COR-L47 (cell line): ENCODE results near the gene NTRK2.

Source experiments
- DNase-seq: peaks from one replicate; lab custom pipeline; 2025; lab: John Stamatoyannopoulos, UW

Gene NTRK2

GRCh38 chr9:84681516-84682285 lies 12.2 kb downstream of the NTRK2 start:
- DNase-seq: no peak

- DNase-seq: no peak
Measured at GRCh38 chr9:84686068-84686467, 16.5 kb downstream of the NTRK2 start.

DNA sequence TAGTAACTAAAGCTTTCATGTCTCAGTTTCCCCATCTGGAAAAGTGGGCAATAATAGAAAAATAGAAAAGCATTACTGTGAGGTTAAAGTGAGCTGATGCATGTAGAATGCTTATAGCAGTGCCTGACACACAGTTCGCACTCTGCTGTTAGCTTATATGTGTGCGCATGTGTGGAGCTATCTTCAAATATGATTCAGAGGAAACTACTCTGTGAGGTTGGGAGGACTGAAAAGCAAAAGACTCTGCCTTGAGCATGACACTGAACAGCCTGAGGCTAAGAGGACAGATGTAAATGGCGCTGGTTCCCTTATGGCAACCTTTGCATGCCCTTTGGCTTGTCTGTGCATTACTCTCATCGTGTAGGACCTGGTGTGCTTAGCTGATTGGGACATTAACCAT lies 19.4 kb downstream of the NTRK2 start:
- no peak for DNase-seq

GRCh38 chr9:84691634-84692033 lies 22.1 kb downstream of the NTRK2 start:
- no peak for DNase-seq

DNA sequence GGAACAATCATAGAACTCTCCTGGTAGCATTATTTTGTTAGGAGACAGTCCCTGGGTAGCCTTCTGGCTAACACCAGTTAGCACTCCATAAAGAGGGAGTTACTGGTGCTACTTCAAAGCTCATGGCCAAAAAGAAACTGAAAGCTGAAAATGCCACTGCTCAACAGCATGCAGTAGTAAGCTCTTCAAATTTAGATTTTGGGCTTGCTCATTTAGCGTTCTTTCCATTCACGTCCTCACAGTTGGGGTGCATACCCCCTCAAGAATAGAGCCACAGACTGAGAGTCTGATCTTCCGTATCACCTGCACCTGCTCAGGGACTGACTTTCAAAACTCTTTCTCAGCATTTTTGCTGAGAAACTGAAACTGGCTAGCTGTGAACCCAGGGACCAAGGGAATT lies 24.7 kb downstream of the NTRK2 start:
- no peak for DNase-seq

GRCh38 chr9:84697042-84697441 lies 27.5 kb downstream of the NTRK2 start:
- DNase-seq: no peak

- DNase-seq: peak; percentile 57
Measured at GRCh38 chr9:84697509-84698114, 28.1 kb downstream of the NTRK2 start.

GRCh38 chr9:84698323-84698722 lies 28.8 kb downstream of the NTRK2 start:
- DNase-seq: no peak

DNA sequence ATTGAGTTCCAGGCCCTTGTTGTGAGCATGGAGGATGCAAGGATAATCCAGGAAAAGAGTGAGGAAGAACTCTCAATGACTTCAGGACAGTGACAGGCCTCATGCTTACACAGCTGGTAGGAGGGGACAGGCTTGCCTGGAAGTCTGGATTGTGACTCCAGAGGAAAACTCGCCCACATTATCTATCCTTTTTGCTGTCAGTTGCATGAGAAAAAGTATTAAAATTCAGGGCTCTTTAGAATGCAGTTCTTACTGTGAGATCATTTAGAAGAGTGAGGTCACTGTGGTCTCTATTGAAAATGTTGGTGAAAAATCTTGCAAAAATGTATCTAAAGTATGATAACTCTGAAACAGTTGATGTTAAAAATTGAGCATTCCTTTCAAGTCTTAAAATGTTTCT lies 30.5 kb downstream of the NTRK2 start:
- DNase-seq: no peak

GRCh38 chr9:84701801-84702200 lies 32.3 kb downstream of the NTRK2 start:
- DNase-seq: no peak

DNA sequence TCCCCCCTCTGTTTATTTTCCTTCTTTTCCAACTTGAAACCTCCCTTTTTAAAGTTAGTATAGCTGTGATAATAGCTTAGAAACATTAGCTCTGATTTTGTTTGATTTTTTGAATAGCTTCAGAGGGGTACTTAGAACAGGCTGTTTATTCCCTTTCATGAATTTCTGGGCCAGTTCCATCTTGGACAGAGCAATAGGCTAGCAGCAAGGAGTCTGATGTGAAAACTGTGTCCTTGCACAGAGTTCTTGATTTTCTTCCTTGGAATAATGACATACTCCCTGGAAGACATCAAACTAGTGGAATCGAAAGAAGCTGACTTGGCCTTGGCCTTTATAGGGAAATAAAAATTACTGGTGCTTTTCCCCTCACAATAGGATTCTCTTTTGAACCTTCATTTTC lies 32.9 kb downstream of the NTRK2 start:
- no peak for DNase-seq

GRCh38 chr9:84703793-84704192 lies 34.3 kb downstream of the NTRK2 start:
- no peak for DNase-seq

DNA sequence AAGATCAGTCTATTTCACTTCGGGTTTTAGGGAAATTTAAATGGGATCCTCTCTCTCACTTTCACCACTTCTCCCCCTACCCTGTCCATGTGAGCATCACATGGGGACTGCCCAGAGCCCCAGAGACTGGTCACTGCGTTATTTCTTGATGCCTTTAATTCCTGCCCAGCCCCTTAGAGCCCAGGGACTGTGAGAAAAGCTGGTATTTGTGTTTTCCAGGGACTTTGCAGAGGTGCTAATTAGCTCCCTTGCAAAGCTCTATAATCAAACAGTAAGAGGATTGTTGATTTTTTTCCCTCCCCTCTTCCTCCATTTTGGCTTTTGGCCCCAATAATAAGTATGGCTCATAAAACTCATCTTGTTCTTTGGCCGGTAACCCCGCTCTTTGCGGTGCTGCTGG lies 35.6 kb downstream of the NTRK2 start:
- no peak for DNase-seq

DNA sequence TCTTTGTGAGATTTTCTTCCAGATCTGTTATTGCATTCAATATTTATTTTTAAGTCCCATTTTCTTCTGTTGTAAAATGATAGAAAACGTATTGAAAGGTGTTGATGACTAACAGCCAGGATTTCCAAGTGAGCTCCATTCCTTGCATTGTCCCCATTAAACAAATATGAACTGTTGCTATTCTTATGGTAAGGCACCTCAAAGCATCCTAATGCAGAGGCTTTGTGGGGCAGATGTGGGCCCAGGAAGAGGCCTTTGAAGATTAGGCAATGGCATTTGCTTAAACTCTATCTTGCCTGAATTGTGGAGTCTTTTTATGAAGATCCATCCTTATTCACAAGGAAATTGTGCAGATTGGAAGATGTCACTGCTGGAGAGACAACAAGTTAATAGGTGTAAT lies 38.9 kb downstream of the NTRK2 start:
- DNase-seq: no peak

- no peak for DNase-seq
Measured at GRCh38 chr9:84709056-84709455, 39.5 kb downstream of the NTRK2 start.

DNA sequence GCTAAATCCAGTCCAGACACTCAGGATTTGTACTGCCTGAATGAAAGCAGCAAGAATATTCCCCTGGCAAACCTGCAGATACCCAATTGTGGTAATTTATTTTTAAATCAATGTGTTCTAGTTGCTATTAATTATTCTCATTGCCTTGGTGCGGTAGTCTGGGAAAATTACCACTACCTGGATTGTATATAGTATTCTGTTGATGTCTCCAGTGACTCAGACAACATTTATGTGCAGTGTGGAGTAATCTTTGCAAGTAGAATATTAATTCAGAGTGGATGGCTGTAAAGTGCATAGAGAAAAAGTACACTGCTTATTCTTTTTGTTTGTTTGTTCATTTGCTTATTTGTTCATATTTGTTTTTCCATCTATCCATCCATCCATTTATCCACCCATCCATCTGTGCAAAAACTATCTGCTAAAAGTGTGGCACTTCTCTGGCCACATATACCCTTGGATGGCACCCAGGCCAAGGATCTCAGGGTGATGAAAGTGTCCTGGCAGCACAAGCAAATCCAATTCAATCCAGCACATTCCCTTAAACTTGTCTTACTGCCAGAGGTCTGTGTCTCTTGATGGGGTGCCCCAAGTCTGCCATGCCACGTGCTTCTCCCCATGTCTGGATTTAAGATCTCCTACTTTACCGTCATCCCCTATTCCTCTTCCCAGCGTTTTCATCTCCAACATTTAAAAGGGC lies 41.3 kb downstream of the NTRK2 start:
- DNase-seq: no peak

- DNase-seq: no peak
Measured at GRCh38 chr9:84711398-84711777, 41.9 kb downstream of the NTRK2 start.

- peak; percentile 75 for DNase-seq
Measured at GRCh38 chr9:84711936-84712335, 42.4 kb downstream of the NTRK2 start.

DNA sequence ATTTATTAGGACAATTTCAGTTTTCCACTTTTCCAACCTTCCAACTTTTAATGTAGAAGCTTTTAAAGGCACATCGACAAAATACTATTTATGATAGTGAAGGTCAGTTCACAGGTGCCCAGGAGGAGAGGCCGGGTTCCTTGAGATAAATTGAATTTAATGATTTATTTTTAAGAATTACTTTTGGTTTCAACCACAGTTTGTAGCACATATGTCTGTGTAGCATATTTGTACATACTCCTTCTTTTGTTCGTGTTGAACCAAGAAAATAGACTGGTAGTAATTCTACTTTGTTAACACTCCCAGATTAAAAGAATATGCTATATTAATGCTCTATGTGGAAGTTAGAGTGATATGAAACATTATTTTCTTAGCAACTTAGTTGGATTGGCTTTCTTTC lies 46.7 kb downstream of the NTRK2 start:
- no peak for DNase-seq

DNA sequence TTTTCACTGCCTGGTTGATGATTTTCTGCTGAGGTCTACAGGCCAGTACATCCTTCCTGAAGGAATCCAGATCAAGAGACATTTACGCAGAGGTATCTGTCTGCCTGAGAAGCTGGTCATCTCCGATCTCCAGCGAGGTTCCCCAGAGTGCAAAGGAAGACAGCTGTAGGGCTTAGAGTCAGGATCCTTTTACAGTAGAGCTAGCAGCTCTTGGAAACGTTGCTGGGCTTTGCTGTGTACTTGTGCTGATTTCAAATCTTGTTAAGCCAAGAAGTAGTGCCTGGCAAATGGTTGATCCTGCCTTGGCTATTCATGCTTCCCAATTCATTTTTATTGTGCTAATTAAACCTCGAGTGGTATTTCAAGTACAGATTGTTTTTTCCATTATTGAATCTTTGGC lies 48.9 kb downstream of the NTRK2 start:
- no peak for DNase-seq

GRCh38 chr9:84722388-84722989 lies 53.0 kb downstream of the NTRK2 start:
- DNase-seq: no peak

GRCh38 chr9:84723426-84723825 lies 53.9 kb downstream of the NTRK2 start:
- DNase-seq: no peak

GRCh38 chr9:84731696-84732095 lies 62.2 kb downstream of the NTRK2 start:
- no peak for DNase-seq
